ENCODE data around the gene CACNB3.
A peak's percentile ranks its signal among the peaks of the same experiment; 100 is the strongest.
"Not testable (repeated sequence)": the region's sequence is repeated elsewhere in the genome, so short reads cannot be mapped to it uniquely, and the experiment has no call there.

CACNB3 gene

GRCh38 chr12:48832321-48833060 lies 14.2 kb downstream of the CACNB3 start:
- Histone ChIP-seq H3K27me3 (ENCODE audit: low read depth) (no peaks in the 10 kb centered on the region), H3K4me1 (no peaks in the 10 kb centered on the region), H3K9me3 (no peaks in the 10 kb centered on the region; the same call in 1 of the 2 replicates), H3K4me3 (no peak overlapping the region), H3K36me3 (replicated peaks) (peaks cover 99% of the 10 kb centered on the region)
- in situ Hi-C loops (cut with MboI; ENCODE audit: low sequenced_read_pairs), result no loop called here
- no peak for DNase-seq (ENCODE audit: low spot score in 2 of 2)

DNA sequence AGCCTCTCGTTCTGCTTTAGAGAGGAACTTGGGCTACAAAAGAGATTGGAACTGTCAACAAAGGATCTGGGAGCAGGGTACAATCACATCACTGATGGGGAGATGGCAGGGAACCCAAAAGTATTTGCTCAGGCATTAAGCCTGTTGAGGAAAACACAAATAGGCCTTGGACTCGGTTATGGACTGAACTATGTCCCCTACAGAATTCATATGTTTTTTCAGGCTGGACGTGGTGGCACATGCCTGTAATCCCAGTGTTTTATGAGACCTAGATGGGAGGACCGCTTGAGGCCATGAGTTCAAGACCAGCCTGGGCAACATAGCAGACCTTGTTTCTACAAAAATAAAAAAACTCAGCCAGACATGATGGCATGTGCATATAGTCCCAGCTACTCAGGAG lies 19.8 kb downstream of the CACNB3 start:
- H3K27me3 ChIP-seq (ENCODE audit: low read depth), result no peaks in the 10 kb centered on the region
- no peak overlapping the region for H3K4me3 ChIP-seq
- DNase-seq (ENCODE audit: low spot score in 2 of 2), result no peak
- peaks cover 80% of the 10 kb centered on the region for H3K36me3 ChIP-seq (replicated peaks)
- no peaks in the 10 kb centered on the region; the same call in 1 of the 2 replicates for H3K9me3 ChIP-seq
- no peaks in the 10 kb centered on the region for H3K4me1 ChIP-seq
- in situ Hi-C loops (cut with MboI; ENCODE audit: low sequenced_read_pairs), result no loop called here

GRCh38 chr12:48842021-48842420 lies 23.7 kb downstream of the CACNB3 start:
- H3K36me3 ChIP-seq (replicated peaks), result peaks cover 70% of the 10 kb centered on the region
- in situ Hi-C loops (cut with MboI; ENCODE audit: low sequenced_read_pairs); H3K4me3 ChIP-seq; H3K4me1 ChIP-seq; H3K9me3 ChIP-seq; H3K27me3 ChIP-seq (ENCODE audit: low read depth); DNase-seq (ENCODE audit: low spot score in 2 of 2): not testable (repeated sequence)

- Histone ChIP-seq H3K4me1 (peaks cover 14% of the 10 kb centered on the region), H3K9me3 (no peaks in the 10 kb centered on the region), H3K27me3 (ENCODE audit: low read depth) (no peaks in the 10 kb centered on the region), H3K36me3 (replicated peaks) (peaks cover 9% of the 10 kb centered on the region), H3K4me3 (peak within 1 kb of the TSS; percentile 67)
- in situ Hi-C loops (cut with MboI; ENCODE audit: low sequenced_read_pairs), result loop anchor here (5.0 kb wide), 1 partner anchor 35 kb away; no protein-coding TSS in a partner anchor
- DNase-seq (ENCODE audit: low spot score in 2 of 2), result peak; percentile 96 to 98
Observed at GRCh38 chr12:48851883-48852733, 33.8 kb downstream of the CACNB3 start, which contains the start of gene DDX23. Gene DDX23, minus strand, starts transcription at chr12:48852163. Its CDS starts 6,381 bp downstream, at chr12:48845782.

GRCh38 chr12:48852734-48853688 lies 34.7 kb downstream of the CACNB3 start:
- Histone ChIP-seq H3K4me3 (peak overlapping the region; percentile 67), H3K9me3 (no peaks in the 10 kb centered on the region), H3K27me3 (ENCODE audit: low read depth) (no peaks in the 10 kb centered on the region), H3K4me1 (peaks cover 14% of the 10 kb centered on the region), H3K36me3 (replicated peaks) (peaks cover 9% of the 10 kb centered on the region)
- peak; percentile 84 to 92 for DNase-seq (ENCODE audit: low spot score in 2 of 2)
- in situ Hi-C loops (cut with MboI; ENCODE audit: low sequenced_read_pairs), result loop anchor here (5.0 kb wide), 1 partner anchor 34 kb away; no protein-coding TSS in a partner anchor

GRCh38 chr12:48854488-48854887 lies 36.2 kb downstream of the CACNB3 start:
- H3K36me3 ChIP-seq (replicated peaks), result peaks cover 9% of the 10 kb centered on the region
- no peaks in the 10 kb centered on the region for H3K9me3 ChIP-seq
- H3K4me1 ChIP-seq, result peaks cover 14% of the 10 kb centered on the region
- DNase-seq (ENCODE audit: low spot score in 2 of 2), result no peak
- in situ Hi-C loops (cut with MboI; ENCODE audit: low sequenced_read_pairs), result loop anchor here (5.0 kb wide), 1 partner anchor 33 kb away; no protein-coding TSS in a partner anchor
- no peak overlapping the region for H3K4me3 ChIP-seq
- H3K27me3 ChIP-seq (ENCODE audit: low read depth), result no peaks in the 10 kb centered on the region

GRCh38 chr12:48854932-48855331 lies 36.6 kb downstream of the CACNB3 start:
- H3K4me1 ChIP-seq, result peaks cover 14% of the 10 kb centered on the region
- H3K36me3 ChIP-seq (replicated peaks); H3K4me3 ChIP-seq; H3K9me3 ChIP-seq; DNase-seq (ENCODE audit: low spot score in 2 of 2); H3K27me3 ChIP-seq (ENCODE audit: low read depth): not testable (repeated sequence)
- in situ Hi-C loops (cut with MboI; ENCODE audit: low sequenced_read_pairs), result loop anchor here (5.0 kb wide), 1 partner anchor 32 kb away; no protein-coding TSS in a partner anchor

GRCh38 chr12:48856379-48856778 lies 38.1 kb downstream of the CACNB3 start:
- no peak for DNase-seq (ENCODE audit: low spot score in 2 of 2)
- no peaks in the 10 kb centered on the region for H3K9me3 ChIP-seq
- in situ Hi-C loops (cut with MboI; ENCODE audit: low sequenced_read_pairs), result no loop called here
- no peak overlapping the region for H3K4me3 ChIP-seq
- no peaks in the 10 kb centered on the region for H3K36me3 ChIP-seq (replicated peaks)
- no peaks in the 10 kb centered on the region for H3K27me3 ChIP-seq (ENCODE audit: low read depth)
- H3K4me1 ChIP-seq, result peaks cover 9% of the 10 kb centered on the region

GRCh38 chr12:48857278-48857994 lies 39.1 kb downstream of the CACNB3 start:
- Histone ChIP-seq H3K9me3 (no peaks in the 10 kb centered on the region), H3K36me3 (replicated peaks) (no peaks in the 10 kb centered on the region), H3K4me1 (peaks cover 7% of the 10 kb centered on the region), H3K4me3 (no peak overlapping the region), H3K27me3 (ENCODE audit: low read depth) (no peaks in the 10 kb centered on the region)
- no peak for DNase-seq (ENCODE audit: low spot score in 2 of 2)
- in situ Hi-C loops (cut with MboI; ENCODE audit: low sequenced_read_pairs), result no loop called here

- Histone ChIP-seq H3K27me3 (ENCODE audit: low read depth) (no peaks in the 10 kb centered on the region), H3K4me3 (no peak overlapping the region), H3K4me1 (peaks cover 2% of the 10 kb centered on the region), H3K36me3 (replicated peaks) (no peaks in the 10 kb centered on the region), H3K9me3 (no peaks in the 10 kb centered on the region)
- in situ Hi-C loops (cut with MboI; ENCODE audit: low sequenced_read_pairs), result no loop called here
- DNase-seq (ENCODE audit: low spot score in 2 of 2), result no peak
Observed at GRCh38 chr12:48858043-48858442, 39.7 kb downstream of the CACNB3 start.

DNA sequence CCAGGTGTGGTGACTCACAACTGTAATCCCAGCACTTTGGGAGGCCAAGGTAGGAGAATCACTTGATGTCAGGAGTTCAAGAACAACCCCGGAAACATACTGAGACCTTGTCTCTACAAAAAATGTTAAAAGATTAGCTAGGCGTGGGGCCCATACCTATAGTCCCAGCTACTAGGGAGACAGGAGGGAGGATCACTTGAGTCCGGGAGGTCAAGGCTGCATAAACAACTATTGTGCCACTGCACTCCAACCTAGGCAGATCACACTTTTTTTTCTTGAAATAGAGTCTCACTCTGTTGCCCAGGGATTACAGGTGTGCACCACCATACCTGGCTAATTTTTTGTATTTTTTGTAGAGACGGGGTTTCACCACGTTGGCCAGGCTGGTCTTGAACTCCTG lies 41.3 kb downstream of the CACNB3 start:
- Histone ChIP-seq H3K36me3 (replicated peaks) (no peaks in the 10 kb centered on the region), H3K27me3 (ENCODE audit: low read depth) (no peaks in the 10 kb centered on the region), H3K9me3 (no peaks in the 10 kb centered on the region), H3K4me3 (no peak overlapping the region), H3K4me1 (peaks cover 17% of the 10 kb centered on the region)
- DNase-seq (ENCODE audit: low spot score in 2 of 2), result no peak
- in situ Hi-C loops (cut with MboI; ENCODE audit: low sequenced_read_pairs), result loop anchor here (5.0 kb wide), 1 partner anchor 118 kb away; the partner anchor contains the start of gene WNT1

DNA sequence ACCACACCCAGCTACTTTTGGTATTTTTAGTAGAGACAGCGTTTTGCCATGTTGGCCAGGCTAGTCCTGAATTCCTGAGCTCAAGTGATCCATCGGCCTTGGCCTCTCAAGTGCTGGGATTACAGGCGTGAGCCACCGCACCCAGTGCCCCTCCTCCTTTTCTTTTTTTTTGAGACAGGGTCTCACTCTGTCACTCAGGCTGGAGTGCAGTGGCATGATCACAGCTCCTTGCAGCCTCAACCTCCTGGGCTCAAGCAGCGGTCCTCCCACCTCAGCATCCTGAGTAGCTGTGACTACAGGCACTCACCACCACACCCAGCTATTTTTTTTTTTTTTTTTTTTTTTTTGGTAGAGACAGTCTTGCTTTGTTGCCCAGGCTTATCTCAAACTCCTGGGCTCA lies 41.9 kb downstream of the CACNB3 start:
- not testable (repeated sequence) for H3K9me3 ChIP-seq; H3K36me3 ChIP-seq (replicated peaks); H3K4me3 ChIP-seq; DNase-seq (ENCODE audit: low spot score in 2 of 2); H3K27me3 ChIP-seq (ENCODE audit: low read depth)
- in situ Hi-C loops (cut with MboI; ENCODE audit: low sequenced_read_pairs), result loop anchor here (5.0 kb wide), 1 partner anchor 117 kb away; the partner anchor contains the start of gene WNT1
- H3K4me1 ChIP-seq, result peaks cover 23% of the 10 kb centered on the region

All from HAP-1 (cell line).